Measurements from ENCODE around the gene CHSY1.

The CHSY1 gene

GRCh38 chr15:101267320-101268104 is 15.7 kb upstream of the CHSY1 start:
- no peak for DNase-seq

- no peak for DNase-seq
These were observed 14.9 kb upstream of the CHSY1 start for GRCh38 chr15:101266787-101267186.

- no peak for DNase-seq
These were observed 14.2 kb upstream of the CHSY1 start for GRCh38 chr15:101266034-101266433.

GRCh38 chr15:101264911-101265641 is 13.2 kb upstream of the CHSY1 start:
- DNase-seq = no peak

- DNase-seq = no peak
These were observed 12.2 kb upstream of the CHSY1 start for GRCh38 chr15:101264011-101264410.

- no peak for DNase-seq
These were observed 10.7 kb upstream of the CHSY1 start for GRCh38 chr15:101262551-101262950.

GRCh38 chr15:101258238-101259144 is 6.6 kb upstream of the CHSY1 start:
- peak; percentile 61 for DNase-seq

GRCh38 chr15:101256757-101257156 is 4.9 kb upstream of the CHSY1 start:
- DNase-seq = no peak

GRCh38 chr15:101255615-101256241 is 3.9 kb upstream of the CHSY1 start:
- DNase-seq = no peak

GRCh38 chr15:101255051-101255395 is 3.2 kb upstream of the CHSY1 start:
- DNase-seq = no peak

GRCh38 chr15:101254157-101255050 is 2.6 kb upstream of the CHSY1 start:
- DNase-seq = no peak

GRCh38 chr15:101252836-101253235 is 988 bp upstream of the CHSY1 start:
- no peak for DNase-seq

GRCh38 chr15:101250873-101251829 is 697 bp downstream of the CHSY1 start:
- no peak for DNase-seq

- no peak for DNase-seq
These were observed 1.5 kb downstream of the CHSY1 start for GRCh38 chr15:101250341-101250831.

GRCh38 chr15:101248274-101248673 is 3.6 kb downstream of the CHSY1 start:
- DNase-seq = no peak

GRCh38 chr15:101246824-101247745 is 4.8 kb downstream of the CHSY1 start:
- DNase-seq = no peak

- DNase-seq = no peak
These were observed 5.5 kb downstream of the CHSY1 start for GRCh38 chr15:101246391-101246790.

- DNase-seq = no peak
These were observed 6.8 kb downstream of the CHSY1 start for GRCh38 chr15:101244889-101245668.
